Activated CD8-positive, alpha-beta T cell treated with anti-CD3 and anti-CD28 coated beads, Interleukin-2, amount 10 ng/mL, durations not matched to agents 7 days and 5 days (primary cell): ENCODE data around the gene CASP7. TPM values are rescaled to one million over a fixed set of nuclear protein-coding genes. Genes with fewer than 3 reads are reported as not detected.

Experiments used
- ATAC-seq: fragments of 150-1000 bp; cut with Tn5 transposase; one replicate; pipeline ENCODE4 v1.10.0; 2021; ENCODE audit warnings: moderate library complexity
- CTCF ChIA-PET: fragments of 350-600 bp; sonication (Branson Sonifier 250); formaldehyde crosslinking; loops from one replicate; lab custom pipeline; 2021; ENCODE audit warnings: antibody characterized with exemption; lab: Charles Lee
- POLR2A ChIA-PET: fragments of 350-600 bp; sonication (Branson Sonifier 250); formaldehyde crosslinking; loops from one replicate; lab custom pipeline; 2021; ENCODE audit warnings: antibody characterized with exemption; lab: Charles Lee
- DNase-seq: peaks from one replicate; pipeline ENCODE4 v3.0.0-alpha.2; 2020
- H3K27ac Mint-ChIP-seq: one replicate; pipeline ENCODE4 v1.8.0; 2021; ENCODE audit warnings: mild to moderate bottlenecking, mixed read lengths
- H3K27me3 Mint-ChIP-seq: one replicate; pipeline ENCODE4 v1.8.0; 2021; ENCODE audit warnings: low read depth, mixed read lengths
- H3K36me3 Mint-ChIP-seq: one replicate; pipeline ENCODE4 v1.8.0; 2021; ENCODE audit warnings: low read depth, mixed read lengths
- H3K4me1 Mint-ChIP-seq: one replicate; pipeline ENCODE4 v1.8.0; 2021; ENCODE audit warnings: low read depth, mixed read lengths
- H3K4me3 Mint-ChIP-seq: one replicate; pipeline ENCODE4 v1.8.0; 2021; ENCODE audit warnings: mild to moderate bottlenecking, mixed read lengths
- H3K9me3 Mint-ChIP-seq: one replicate; pipeline ENCODE4 v1.8.0; 2022; ENCODE audit warnings: mixed read lengths; ENCODE audit not compliant: insufficient read depth
- total RNA-seq, 2 experiments: library from RNA; stranded (reverse); gene quantifications; one replicate each; pipeline ENCODE4 v1.2.3, GENCODE V29; 2021

The CASP7 gene
- total RNA-seq, result 10 to 100 TPM; 28.7 to 32.6 TPM

GRCh38 chr10:113679463-113680189 lies at the start of gene CASP7:
CASP7 (plus strand) TSS chr10:113679912; CDS start chr10:113697494, 17,582 bp downstream.
- ChIA-PET POLR2A (interaction anchor here (0.9 to 1.6 kb wide), 4 partner anchors 9 to 405 kb away, joined by 3 to 7 read pairs (median 5); no protein-coding TSS in a partner anchor), CTCF (interaction anchor here (0.7 to 1.5 kb wide), 9 partner anchors 8 to 424 kb away, joined by 3 to 8 read pairs (median 4); no protein-coding TSS in a partner anchor)
- Mint-ChIP-seq H3K9me3 (no peaks in the 10 kb centered on the region), H3K36me3 (peaks cover 30% of the 10 kb centered on the region), H3K27ac (peak within 1 kb of the TSS; percentile 92), H3K27me3 (peaks cover 2% of the 10 kb centered on the region), H3K4me3 (peak within 1 kb of the TSS; percentile 92), H3K4me1 (peaks cover 36% of the 10 kb centered on the region)
- ATAC-seq (peak; percentile 92), DNase-seq (peak; percentile 92)

- Mint-ChIP-seq H3K27ac (no peak overlapping the region), H3K27me3 (peaks cover 11% of the 10 kb centered on the region), H3K4me3 (no peak overlapping the region), H3K9me3 (no peaks in the 10 kb centered on the region), H3K36me3 (no peaks in the 10 kb centered on the region), H3K4me1 (no peaks in the 10 kb centered on the region)
- CTCF ChIA-PET, result no interaction called here
- POLR2A ChIA-PET, result no interaction called here
- no peak for DNase-seq
- ATAC-seq, result no peak
Observed at GRCh38 chr10:113630929-113631533, 48.7 kb upstream of the CASP7 start.

- Mint-ChIP-seq H3K27ac (no peak overlapping the region), H3K36me3 (no peaks in the 10 kb centered on the region), H3K27me3 (peaks cover 9% of the 10 kb centered on the region), H3K4me1 (no peaks in the 10 kb centered on the region), H3K4me3 (no peak overlapping the region), H3K9me3 (no peaks in the 10 kb centered on the region)
- CTCF ChIA-PET, result no interaction called here
- ATAC-seq, result no peak
- POLR2A ChIA-PET, result no interaction called here
- no peak for DNase-seq
Observed at GRCh38 chr10:113631684-113632367, 47.9 kb upstream of the CASP7 start.

- no peaks in the 10 kb centered on the region for H3K9me3 Mint-ChIP-seq
Observed at GRCh38 chr10:113639966-113640365, 39.7 kb upstream of the CASP7 start.

GRCh38 chr10:113641702-113642101 lies 38.0 kb upstream of the CASP7 start:
- ChIA-PET CTCF (no interaction called here), POLR2A (no interaction called here)
- Mint-ChIP-seq H3K4me3 (no peak overlapping the region), H3K27ac (no peak overlapping the region), H3K4me1 (no peaks in the 10 kb centered on the region), H3K36me3 (no peaks in the 10 kb centered on the region), H3K9me3 (no peaks in the 10 kb centered on the region), H3K27me3 (peaks cover 25% of the 10 kb centered on the region)
- DNase-seq (no peak), ATAC-seq (no peak)

More at GRCh38 chr10:113639966-113640365, 39.7 kb upstream of the CASP7 start:
- no peaks in the 10 kb centered on the region for H3K4me1 Mint-ChIP-seq
- ChIA-PET CTCF (interaction anchor here (0.9 kb wide), 1 partner anchor 77 kb away, joined by 3 read pairs; no protein-coding TSS in a partner anchor), POLR2A (no interaction called here)
- DNase-seq, result no peak
- H3K4me3 Mint-ChIP-seq, result no peak overlapping the region
- ATAC-seq, result no peak
- H3K36me3 Mint-ChIP-seq, result no peaks in the 10 kb centered on the region
- H3K27ac Mint-ChIP-seq, result no peak overlapping the region
- peaks cover 23% of the 10 kb centered on the region for H3K27me3 Mint-ChIP-seq

GRCh38 chr10:113643183-113643582 lies 36.5 kb upstream of the CASP7 start:
- Mint-ChIP-seq H3K27ac (no peak overlapping the region), H3K36me3 (no peaks in the 10 kb centered on the region), H3K4me1 (no peaks in the 10 kb centered on the region), H3K27me3 (peaks cover 29% of the 10 kb centered on the region), H3K9me3 (no peaks in the 10 kb centered on the region), H3K4me3 (no peak overlapping the region)
- no peak for DNase-seq
- POLR2A ChIA-PET, result no interaction called here
- no peak for ATAC-seq
- CTCF ChIA-PET, result no interaction called here

- DNase-seq, result no peak
- H3K27me3 Mint-ChIP-seq, result peaks cover 27% of the 10 kb centered on the region
- H3K9me3 Mint-ChIP-seq, result no peaks in the 10 kb centered on the region
- no peaks in the 10 kb centered on the region for H3K36me3 Mint-ChIP-seq
- ChIA-PET CTCF (no interaction called here), POLR2A (no interaction called here)
- no peak overlapping the region for H3K27ac Mint-ChIP-seq
- no peak for ATAC-seq
- no peak overlapping the region for H3K4me3 Mint-ChIP-seq
- no peaks in the 10 kb centered on the region for H3K4me1 Mint-ChIP-seq
Observed at GRCh38 chr10:113644185-113645120, 35.3 kb upstream of the CASP7 start.

GRCh38 chr10:113646336-113647201 lies 33.1 kb upstream of the CASP7 start:
- CTCF ChIA-PET, result no interaction called here
- Mint-ChIP-seq H3K4me1 (no peaks in the 10 kb centered on the region), H3K27ac (no peak overlapping the region), H3K27me3 (peaks cover 19% of the 10 kb centered on the region), H3K4me3 (no peak overlapping the region), H3K36me3 (no peaks in the 10 kb centered on the region), H3K9me3 (no peaks in the 10 kb centered on the region)
- DNase-seq (no peak), ATAC-seq (no peak)
- POLR2A ChIA-PET, result no interaction called here

GRCh38 chr10:113647812-113648211 lies 31.9 kb upstream of the CASP7 start:
- peaks cover 13% of the 10 kb centered on the region for H3K27me3 Mint-ChIP-seq
- DNase-seq (no peak), ATAC-seq (no peak)
- no peak overlapping the region for H3K4me3 Mint-ChIP-seq
- no peak overlapping the region for H3K27ac Mint-ChIP-seq
- no peaks in the 10 kb centered on the region for H3K4me1 Mint-ChIP-seq
- ChIA-PET CTCF (no interaction called here), POLR2A (no interaction called here)
- no peaks in the 10 kb centered on the region for H3K9me3 Mint-ChIP-seq
- H3K36me3 Mint-ChIP-seq, result no peaks in the 10 kb centered on the region

GRCh38 chr10:113648478-113648877 lies 31.2 kb upstream of the CASP7 start:
- Mint-ChIP-seq H3K4me1 (no peaks in the 10 kb centered on the region), H3K27me3 (peaks cover 15% of the 10 kb centered on the region), H3K36me3 (no peaks in the 10 kb centered on the region), H3K9me3 (no peaks in the 10 kb centered on the region), H3K27ac (no peak overlapping the region), H3K4me3 (no peak overlapping the region)
- ATAC-seq (no peak), DNase-seq (no peak)
- ChIA-PET POLR2A (no interaction called here), CTCF (no interaction called here)
